GM12878 (cell line): ENCODE data around the gene ERCC1. TPM values are rescaled to one million over a fixed set of nuclear protein-coding genes. Genes with fewer than 3 reads are reported as not detected.

Experiments
- ATF3 ChIP-seq: IDR thresholded peaks from 2 replicates; pipeline ENCODE4 v1.6.1; 2011; ENCODE audit warnings: low read depth, mild to moderate bottlenecking, low read length, moderate library complexity, borderline replicate concordance; ENCODE audit errors: extremely low read depth
- BHLHE40 ChIP-seq, 2 experiments: fragments of 450-650 bp in 1 of 2; IDR thresholded peaks; 2 replicates each; pipeline ENCODE4 v1.6.1; 2011 to 2017; ENCODE audit warnings: low read depth in 2 of 2, borderline replicate concordance in 1 of 2, improper control_type of control experiment in 1 of 2, low read length in 1 of 2, mild to moderate bottlenecking in 1 of 2
- CHD2 ChIP-seq: IDR thresholded peaks from 2 replicates; pipeline ENCODE4 v1.6.1; 2011; ENCODE audit warnings: low read depth, low read length, improper control_type of control experiment, borderline replicate concordance
- CREB1 ChIP-seq: IDR thresholded peaks from 2 replicates; pipeline ENCODE4 v1.6.1; 2012; ENCODE audit warnings: low read depth, mild to moderate bottlenecking, inconsistent platforms
- DPF2 ChIP-seq: fragments of 450-650 bp; IDR thresholded peaks from 2 replicates; pipeline ENCODE4 v1.6.1; 2017; ENCODE audit warnings: mild to moderate bottlenecking
- FOXK2 ChIP-seq: fragments of 450-650 bp; IDR thresholded peaks from 2 replicates; pipeline ENCODE4 v1.6.1; 2017; ENCODE audit warnings: mild to moderate bottlenecking, moderate library complexity
- GATAD2B ChIP-seq: fragments of 450-650 bp; conservative IDR thresholded peaks from 2 replicates; pipeline ENCODE4 v1.6.1; 2017; ENCODE audit warnings: low read depth, mild to moderate bottlenecking, moderate library complexity
- HDAC6 ChIP-seq: fragments of 200-600 bp; sonication (generic); IDR thresholded peaks from one replicate; pipeline ENCODE4 v1.8.0; 2017; ENCODE audit warnings: antibody characterized with exemption; ENCODE audit not compliant: unreplicated experiment
- IKZF2 ChIP-seq, 2 experiments: fragments of 450-650 bp; IDR thresholded peaks; 2 replicates each; pipeline ENCODE4 v1.6.1; 2017; ENCODE audit warnings: mild to moderate bottlenecking in 2 of 2, moderate library complexity in 2 of 2
- MAX ChIP-seq: IDR thresholded peaks from 2 replicates; pipeline ENCODE4 v1.6.1; 2012; ENCODE audit warnings: low read depth, low read length, improper control_type of control experiment
- MLLT1 ChIP-seq: fragments of 450-650 bp; IDR thresholded peaks from 2 replicates; pipeline ENCODE4 v1.6.1; 2016; ENCODE audit warnings: mild to moderate bottlenecking
- NBN ChIP-seq: fragments of 450-650 bp; IDR thresholded peaks from 2 replicates; pipeline ENCODE4 v1.6.1; 2016
- NR2C1 ChIP-seq: fragments of 450-650 bp; IDR thresholded peaks from 2 replicates; pipeline ENCODE4 v1.6.1; 2017; ENCODE audit warnings: antibody characterized with exemption, mild to moderate bottlenecking, moderate library complexity
- PAX8 ChIP-seq: fragments of 450-650 bp; IDR thresholded peaks from 2 replicates; pipeline ENCODE4 v1.6.1; 2017; ENCODE audit warnings: mild to moderate bottlenecking, moderate library complexity
- RELB ChIP-seq: fragments of 450-650 bp; IDR thresholded peaks from 2 replicates; pipeline ENCODE4 v1.6.1; 2017; ENCODE audit warnings: low read depth, mild to moderate bottlenecking, moderate library complexity
- REST ChIP-seq: IDR thresholded peaks from 2 replicates; pipeline ENCODE4 v1.6.1; 2012; ENCODE audit warnings: mild to moderate bottlenecking, low read depth, low read length
- SKIL ChIP-seq: fragments of 450-650 bp; IDR thresholded peaks from 2 replicates; pipeline ENCODE4 v1.6.1; 2017; ENCODE audit warnings: mild to moderate bottlenecking, low read depth, inconsistent platforms; ENCODE audit not compliant: poor library complexity, severe bottlenecking
- SREBF1 ChIP-seq: IDR thresholded peaks from 2 replicates; pipeline ENCODE4 v1.6.1; 2012; ENCODE audit warnings: mild to moderate bottlenecking, low read length
- polyA plus RNA-seq, 11 experiments: library from polyadenylated mRNA; depleted of rRNA in 4 of 11; unstranded in 6 of 11; stranded (reverse) in 5 of 11; fragments of >200 nt; fragmentation: Nextera tagmentation in 4 of 11; fragmentation: Illumina TruSeq in 1 of 11; extraction: Ambion mirVana in 4 of 11; extraction: Trizol in 1 of 11; gene quantifications; 1 replicate in 1 of 11; 2 replicates in 10 of 11; pipeline versions ENCODE4 v1.2.1 to v1.2.3, GENCODE V29; 2011 to 2016; ENCODE audit warnings: inconsistent platforms in 2 of 11, missing spikeins in 2 of 11, low read depth in 1 of 11
- total RNA-seq, 4 experiments: library from RNA; depleted of rRNA in 3 of 4; stranded (reverse); fragments of >200 nt in 3 of 4; fragmentation: Illumina TruSeq in 1 of 4; extraction: Trizol in 1 of 4; gene quantifications; 2 replicates each; pipeline versions ENCODE4 v1.2.1 to v1.2.3, GENCODE V29; 2013 to 2021

ERCC1 gene
- total and polyA plus RNA-seq, 10 of the 15 experiments (the other 5 are each of a cell fraction or from before 2014, with no cell fraction given) = 14.7 to 104 (median 61.1) TPM

- TF ChIP-seq SKIL (peak; percentile 20), FOXK2 (no peak), NR2C1 (no peak), HDAC6 (no peak), DPF2 (peak; percentile 74), RELB (peak; percentile 91), IKZF2 (IDR thresholded peaks at IDR 0.05) (peak; percentile 97 to 98), REST (no peak), NBN (peak; percentile 97), MLLT1 (peak; percentile 50; the same call in 1 of the 2 replicates), CREB1 (peak; percentile 69), ATF3 (no peak), PAX8 (no peak), SREBF1 (no peak), BHLHE40 (IDR thresholded peaks at IDR 0.05; ENCODE audit: borderline replicate concordance in 1 of 2, low read depth in 2 of 2, low read length in 1 of 2) (0 out of 4 replicates have a peak, but pooled peaks of 1 of the 2 experiments have one; percentile 34), GATAD2B (peak; percentile 87), MAX (no peak), CHD2 (0 out of 2 replicates have a peak, but pooled peaks have one; percentile 28)
Measured at GRCh38 chr19:45443462-45444317, 20.0 kb upstream of the ERCC1 start (continued).
